GM20000 (cell line): ENCODE measurements around the gene ADH1A.
"Not testable (repeated sequence)": the region's sequence is repeated elsewhere in the genome, so short reads cannot be mapped to it uniquely, and the experiment has no call there.

Experiments
- DNase-seq: peaks from one replicate; pipeline ENCODE4 v3.0.0; 2012; ENCODE audit warnings: low spot score
- CTCF ChIP-seq: IDR thresholded peaks from 2 replicates; pipeline ENCODE4 v1.5.1; 2012; ENCODE audit warnings: mild to moderate bottlenecking, control low read depth; ENCODE audit errors: extremely low read depth, missing control alignments

ADH1A gene

GRCh38 chr4:99324361-99324760, 33.6 kb upstream of the ADH1A start:
- TF ChIP-seq CTCF = no peak
- DNase-seq = no peak

- no peak for TF ChIP-seq CTCF
- no peak for DNase-seq
Measured at GRCh38 chr4:99323756-99324155, 33.0 kb upstream of the ADH1A start.

- DNase-seq = no peak
Measured at GRCh38 chr4:99321241-99322191, 30.7 kb upstream of the ADH1A start, which contains the start of gene ADH1B. Gene ADH1B (minus strand): TSS chr4:99321401. CDS start chr4:99321331, 70 bp downstream.

GRCh38 chr4:99317811-99318210, 27.0 kb upstream of the ADH1A start:
- not testable (repeated sequence) for DNase-seq

More at GRCh38 chr4:99321241-99322191, 30.7 kb upstream of the ADH1A start, which contains the start of gene ADH1B:
- TF ChIP-seq CTCF = no peak

GRCh38 chr4:99317354-99317753, 26.6 kb upstream of the ADH1A start:
- no peak for DNase-seq
- TF ChIP-seq CTCF = no peak

- no peak for DNase-seq
- TF ChIP-seq CTCF = no peak
Measured at GRCh38 chr4:99315839-99316238, 25.1 kb upstream of the ADH1A start.

- no peak for TF ChIP-seq CTCF
- no peak for DNase-seq
Measured at GRCh38 chr4:99314211-99314610, 23.4 kb upstream of the ADH1A start.

GRCh38 chr4:99310389-99310788, 19.6 kb upstream of the ADH1A start:
- DNase-seq = no peak
- no peak for TF ChIP-seq CTCF
